Measurements from ENCODE around the gene ANXA11.
"Not testable (repeated sequence)": the region's sequence is repeated elsewhere in the genome, so short reads cannot be mapped to it uniquely, and the experiment has no call there.

The ANXA11 gene

DNA sequence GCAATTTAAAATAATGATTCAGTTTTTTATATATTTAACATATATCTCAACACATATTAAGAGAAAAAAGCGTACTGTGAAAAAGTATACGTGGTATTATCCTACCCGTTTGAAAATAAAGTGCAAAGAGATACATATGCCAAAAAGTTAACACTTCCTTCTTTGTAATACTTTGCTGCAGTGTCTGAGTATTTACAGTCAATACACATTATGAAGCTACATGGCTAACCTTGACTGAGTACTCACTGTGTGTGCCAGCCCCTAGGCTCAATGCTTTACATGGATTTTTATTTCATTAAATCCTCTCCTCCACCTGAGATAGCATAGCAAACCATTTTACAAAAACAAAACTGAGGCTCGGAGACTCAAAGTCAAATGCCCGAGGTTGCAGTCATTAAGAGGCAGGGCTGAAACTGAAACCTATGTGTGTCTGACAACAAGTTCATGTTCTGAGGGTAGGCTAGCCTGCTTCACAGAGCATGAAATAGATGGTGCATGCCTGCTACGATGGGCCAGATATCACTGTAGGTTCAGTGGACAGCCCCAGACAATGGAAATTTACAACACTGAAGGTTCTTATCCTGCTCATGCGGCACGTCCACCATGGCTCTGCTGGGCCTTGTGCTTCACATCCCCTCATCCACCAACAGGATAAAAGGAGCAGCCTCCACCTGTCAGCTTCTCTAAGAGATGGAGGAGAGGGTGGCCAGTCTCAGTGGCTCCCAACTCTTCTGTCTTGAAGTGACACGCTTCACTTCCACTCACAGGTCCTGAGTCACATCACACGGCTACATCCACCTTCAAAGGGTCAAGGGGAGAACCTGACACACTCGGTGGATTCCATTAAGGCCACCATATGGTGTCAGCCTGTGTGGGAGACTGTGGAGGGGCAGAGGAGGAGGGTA lies 29.2 kb upstream of the ANXA11 start:
- H3K36me3 ChIP-seq (ENCODE audit: insufficient read depth, low read length), result not testable (repeated sequence)

DNA sequence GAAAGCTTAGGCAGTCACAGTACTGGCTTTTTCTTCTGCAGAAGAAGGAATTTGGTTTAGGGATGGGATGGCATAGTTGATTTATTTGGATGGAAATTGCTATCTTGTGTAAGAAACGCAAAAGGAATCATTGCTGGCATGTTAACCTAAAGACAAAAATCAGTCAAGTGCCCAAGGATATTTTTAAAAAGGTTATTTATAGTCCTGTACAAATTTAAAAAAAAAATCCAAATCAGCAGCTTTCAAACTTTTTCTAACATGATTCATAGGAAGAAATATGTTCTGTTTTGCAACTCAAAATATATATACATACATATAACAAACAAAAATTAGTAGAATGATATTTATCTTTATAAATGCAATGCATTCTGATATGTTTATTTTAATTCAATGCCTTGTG lies 28.5 kb upstream of the ANXA11 start:
- H3K9ac ChIP-seq (ENCODE audit: insufficient read length); H3K36me3 ChIP-seq (ENCODE audit: insufficient read depth, low read length); H3K9me3 ChIP-seq (ENCODE audit: low read depth, low read length); DNase-seq (ENCODE audit: low read depth, low spot score); H3K27ac ChIP-seq; H3K4me3 ChIP-seq: not testable (repeated sequence)

More for the DNA sequence above, 29.2 kb upstream of the ANXA11 start:
- DNase-seq (ENCODE audit: low read depth, low spot score); H3K9me3 ChIP-seq (ENCODE audit: low read depth, low read length); H3K9ac ChIP-seq (ENCODE audit: insufficient read length); H3K27ac ChIP-seq; H3K4me3 ChIP-seq: not testable (repeated sequence)

DNA sequence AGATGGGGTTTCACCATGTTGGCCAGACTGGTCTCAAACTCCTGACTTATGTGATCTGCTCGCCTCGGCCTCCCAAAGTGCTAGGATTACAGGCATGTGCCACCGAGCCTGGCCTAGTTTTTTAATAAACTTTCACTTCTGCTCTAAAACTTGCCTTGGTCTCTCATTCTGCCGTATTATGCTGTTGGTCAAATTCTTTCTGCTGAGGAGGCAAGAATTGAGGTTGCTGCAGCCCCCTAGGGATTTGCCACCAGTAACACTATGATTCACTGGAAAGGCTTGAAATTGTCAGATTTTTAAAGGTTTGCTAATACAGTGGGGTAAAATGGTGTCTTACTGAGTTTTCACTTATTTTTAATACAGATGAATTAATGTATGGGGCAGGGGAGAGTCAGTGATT lies 21.4 kb upstream of the ANXA11 start:
- not testable (repeated sequence) for H3K9ac ChIP-seq (ENCODE audit: insufficient read length); H3K27ac ChIP-seq; DNase-seq (ENCODE audit: low read depth, low spot score); H3K4me3 ChIP-seq; H3K36me3 ChIP-seq (ENCODE audit: insufficient read depth, low read length); H3K9me3 ChIP-seq (ENCODE audit: low read depth, low read length)

DNA sequence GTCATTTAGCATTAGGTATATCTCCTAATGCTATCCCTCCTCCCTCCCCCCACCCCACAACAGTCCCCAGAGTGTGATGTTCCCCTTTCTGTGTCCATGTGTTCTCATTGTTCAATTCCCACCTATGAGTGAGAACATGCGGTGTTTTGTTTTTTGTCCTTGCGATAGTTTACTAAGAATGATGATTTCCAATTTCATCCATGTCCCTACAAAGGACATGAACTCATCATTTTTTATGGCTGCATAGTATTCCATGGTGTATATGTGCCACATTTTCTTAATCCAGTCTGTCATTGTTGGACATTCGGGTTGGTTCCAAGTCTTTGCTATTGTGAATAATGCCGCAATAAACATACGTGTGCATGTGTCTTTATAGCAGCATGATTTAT lies 17.7 kb upstream of the ANXA11 start:
- not testable (repeated sequence) for H3K9ac ChIP-seq (ENCODE audit: insufficient read length); H3K4me3 ChIP-seq; DNase-seq (ENCODE audit: low read depth, low spot score); H3K27ac ChIP-seq; H3K9me3 ChIP-seq (ENCODE audit: low read depth, low read length); H3K36me3 ChIP-seq (ENCODE audit: insufficient read depth, low read length)

DNA sequence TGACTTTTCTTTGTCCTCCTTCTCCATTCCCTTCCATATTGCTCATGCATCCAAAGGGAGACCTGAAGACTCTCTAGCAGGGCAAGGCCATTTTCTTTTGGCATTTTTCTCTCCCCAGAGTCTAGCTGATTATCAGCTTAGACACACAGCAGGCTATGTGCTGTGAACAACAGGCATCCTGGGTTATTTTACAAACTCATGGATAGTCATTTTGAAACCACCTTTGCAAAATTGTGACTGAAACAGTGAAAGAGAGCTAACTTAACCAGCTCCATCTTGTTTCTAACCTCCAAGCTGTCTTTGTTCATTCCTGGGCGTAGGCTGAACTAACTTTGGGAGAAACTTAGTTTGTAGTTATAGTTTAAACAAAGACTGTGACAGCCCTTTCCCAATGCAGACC lies 13.5 kb upstream of the ANXA11 start:
- H3K9ac ChIP-seq (ENCODE audit: insufficient read length); H3K27ac ChIP-seq; H3K4me3 ChIP-seq; DNase-seq (ENCODE audit: low read depth, low spot score); H3K36me3 ChIP-seq (ENCODE audit: insufficient read depth, low read length); H3K9me3 ChIP-seq (ENCODE audit: low read depth, low read length): not testable (repeated sequence)

DNA sequence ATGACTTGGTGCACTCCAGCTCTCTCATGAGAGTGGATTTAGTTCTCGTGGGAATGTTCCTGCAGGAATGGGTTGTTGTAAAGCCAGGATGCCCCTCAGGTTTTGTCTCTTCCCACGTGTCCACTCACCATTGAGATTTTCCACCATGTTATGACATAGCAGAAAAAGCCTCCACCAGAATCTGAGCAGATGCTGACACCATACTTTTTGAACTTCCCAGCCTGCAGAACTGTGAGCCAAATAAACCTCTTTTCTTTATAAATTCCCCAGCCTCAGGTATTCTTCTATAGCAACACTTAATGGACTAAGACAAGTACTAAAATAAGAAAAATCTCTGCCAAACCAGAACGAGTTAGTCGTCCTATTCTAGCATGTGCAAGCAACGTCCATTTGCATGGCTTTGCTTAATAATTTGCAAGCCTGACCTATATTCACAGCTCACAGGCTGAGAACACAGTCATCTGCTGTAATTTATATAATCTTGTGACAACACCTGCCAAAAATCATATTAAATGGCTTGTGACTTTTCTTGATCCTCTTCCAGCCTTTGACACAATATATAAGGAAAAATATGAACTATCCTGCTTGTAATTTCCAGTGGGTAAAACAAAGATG lies 9.1 kb upstream of the ANXA11 start:
- H3K9ac ChIP-seq (ENCODE audit: insufficient read length); H3K27ac ChIP-seq; DNase-seq (ENCODE audit: low read depth, low spot score); H3K9me3 ChIP-seq (ENCODE audit: low read depth, low read length); H3K4me3 ChIP-seq; H3K36me3 ChIP-seq (ENCODE audit: insufficient read depth, low read length): not testable (repeated sequence)

DNA sequence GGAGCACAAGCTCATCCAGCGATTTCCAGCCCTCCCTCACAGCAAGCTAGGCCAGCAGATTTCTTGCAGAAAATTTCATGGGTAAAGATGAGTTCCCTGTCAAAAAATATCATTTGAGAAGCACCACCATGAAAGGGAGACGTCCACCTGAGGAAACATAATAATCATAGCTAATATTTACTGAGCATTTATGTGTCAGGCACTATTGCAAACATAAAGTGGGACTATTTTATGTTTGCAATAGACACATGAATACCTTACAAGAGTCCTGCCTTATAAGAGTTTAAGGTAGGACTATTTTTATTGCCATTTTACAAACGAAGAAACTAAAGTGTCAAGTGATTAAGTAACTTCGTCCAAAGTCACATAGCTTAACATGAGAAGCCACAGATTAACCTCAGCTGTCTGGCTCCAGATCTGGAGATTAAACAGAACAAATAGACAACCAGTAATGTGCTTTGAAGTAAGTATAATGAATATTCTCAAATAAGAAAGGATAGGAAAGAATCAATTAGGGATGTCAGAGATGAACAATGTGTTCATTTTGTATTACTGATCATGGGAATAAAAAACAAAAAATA lies 7.3 kb upstream of the ANXA11 start:
- DNase-seq (ENCODE audit: low read depth, low spot score); H3K27ac ChIP-seq; H3K36me3 ChIP-seq (ENCODE audit: insufficient read depth, low read length); H3K9me3 ChIP-seq (ENCODE audit: low read depth, low read length); H3K9ac ChIP-seq (ENCODE audit: insufficient read length); H3K4me3 ChIP-seq: not testable (repeated sequence)

DNA sequence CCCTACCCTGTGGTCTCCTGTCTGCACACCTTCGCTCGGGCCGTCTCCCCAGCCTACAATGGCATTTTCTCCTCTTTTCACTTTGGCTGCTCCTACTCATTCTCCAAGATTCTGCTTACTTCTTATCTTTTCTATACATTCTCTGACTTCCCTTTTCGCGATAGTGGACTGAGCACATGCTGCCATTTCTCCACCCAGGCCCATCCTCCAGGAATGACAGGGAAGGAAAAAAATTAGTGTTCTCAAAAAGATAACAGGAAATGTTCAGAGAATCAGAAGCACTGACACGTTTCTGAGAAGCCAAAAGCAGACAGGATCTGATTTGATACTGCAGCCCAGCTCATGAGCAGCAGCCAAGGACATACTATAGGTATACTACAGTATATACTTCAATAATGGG lies 6.4 kb upstream of the ANXA11 start:
- Histone ChIP-seq H3K9me3 (ENCODE audit: low read depth, low read length) (no peaks in the 10 kb centered on the region), H3K9ac (ENCODE audit: insufficient read length) (no peak overlapping the region), H3K27ac (no peak overlapping the region), H3K4me3 (no peak overlapping the region), H3K36me3 (ENCODE audit: insufficient read depth, low read length) (no peaks in the 10 kb centered on the region)
- no peak for TF ChIP-seq EZH2 (IDR thresholded peaks at IDR 0.05)
- no peak for TF ChIP-seq FOXP2 (optimal IDR thresholded peaks at IDR 0.05; ENCODE audit: control extremely low read depth, extremely low read length, insufficient read depth)
- TF ChIP-seq POLR2AphosphoS5 (IDR thresholded peaks at IDR 0.05; ENCODE audit: borderline replicate concordance, low read depth, low read length), result no peak
- DNase-seq (ENCODE audit: low read depth, low spot score), result no peak

DNA sequence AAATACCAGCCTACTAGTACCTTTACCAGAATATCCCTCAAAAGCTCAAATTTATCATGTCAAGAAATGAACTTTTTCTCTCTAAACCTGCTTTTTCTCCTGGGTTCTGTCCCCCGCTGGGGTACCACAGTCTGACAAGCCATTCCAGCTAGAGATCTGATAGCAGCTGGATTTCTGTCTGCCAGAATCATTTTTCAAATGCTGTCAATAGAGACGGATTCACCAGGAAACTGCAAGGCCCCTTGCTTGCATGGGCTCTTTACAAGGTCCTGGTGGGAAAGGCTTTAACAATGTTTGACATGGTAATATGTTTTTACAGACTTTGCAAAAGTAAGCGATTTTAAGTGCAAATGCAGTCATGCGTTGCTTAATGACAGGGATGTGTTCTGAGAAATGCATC lies 4.9 kb upstream of the ANXA11 start:
- Histone ChIP-seq H3K9me3 (ENCODE audit: low read depth, low read length) (no peaks in the 10 kb centered on the region), H3K36me3 (ENCODE audit: insufficient read depth, low read length) (no peaks in the 10 kb centered on the region), H3K4me3 (no peak overlapping the region), H3K27ac (no peak overlapping the region), H3K9ac (ENCODE audit: insufficient read length) (no peak overlapping the region)
- DNase-seq (ENCODE audit: low read depth, low spot score), result no peak
- TF ChIP-seq POLR2AphosphoS5 (IDR thresholded peaks at IDR 0.05; ENCODE audit: borderline replicate concordance, low read depth, low read length) (no peak), FOXP2 (optimal IDR thresholded peaks at IDR 0.05; ENCODE audit: control extremely low read depth, extremely low read length, insufficient read depth) (no peak), EZH2 (IDR thresholded peaks at IDR 0.05) (no peak)

Measured in SK-N-MC (cell line).